Activated B cell treated with CpG ODN at 0.5 μM for 24 hours (primary cell): ENCODE results near the gene INSC. TPM values are rescaled to one million over a fixed set of nuclear protein-coding genes. Genes with fewer than 3 reads are reported as not detected.

Experiments
- ATAC-seq: fragments of 200-7000 bp; cut with Tn5 transposase; one replicate; pipeline ENCODE4 v1.10.0; 2021; ENCODE audit warnings: low read depth, mild to moderate bottlenecking, moderate library complexity
- CTCF ChIA-PET: fragments of 350-600 bp; sonication (Branson Sonifier 250); formaldehyde crosslinking; loops from one replicate; lab custom pipeline; 2021; ENCODE audit warnings: antibody characterized with exemption; lab: Charles Lee
- POLR2A ChIA-PET: fragments of 350-600 bp; sonication (Branson Sonifier 250); formaldehyde crosslinking; loops from one replicate; lab custom pipeline; 2021; ENCODE audit warnings: antibody characterized with exemption; lab: Charles Lee
- DNase-seq: peaks from one replicate; pipeline ENCODE4 v3.0.0; 2022
- H3K27ac Mint-ChIP-seq: one replicate; pipeline ENCODE4 v1.8.0; 2020; ENCODE audit warnings: mixed read lengths
- H3K27me3 Mint-ChIP-seq: one replicate; pipeline ENCODE4 v1.8.0; 2021; ENCODE audit warnings: mixed read lengths
- H3K36me3 Mint-ChIP-seq: one replicate; pipeline ENCODE4 v1.8.0; 2021; ENCODE audit warnings: low read depth, mixed read lengths
- H3K4me1 Mint-ChIP-seq: one replicate; pipeline ENCODE4 v1.8.0; 2021; ENCODE audit warnings: mixed read lengths
- H3K4me3 Mint-ChIP-seq: one replicate; pipeline ENCODE4 v1.8.0; 2020; ENCODE audit warnings: mild to moderate bottlenecking, mixed read lengths
- H3K9me3 Mint-ChIP-seq: one replicate; pipeline ENCODE4 v1.8.0; 2020; ENCODE audit warnings: mixed read lengths
- intact Hi-C: fragments of 100-400 bp; cut with micrococcal nuclease; formaldehyde crosslinking; loops from one replicate; pipeline ENCODE4 v1.15.1; 2024
- total RNA-seq: library from RNA; stranded (reverse); gene quantifications from 2 replicates; pipeline ENCODE4 v1.2.3, GENCODE V29; 2022
- TF ChIP-seq, protein P1 (sequence below): fragments of 200-600 bp; IDR thresholded peaks from one replicate; pipeline ENCODE4 v1.8.0; 2022; ENCODE audit warnings: antibody characterized with exemption, mild to moderate bottlenecking

The INSC gene
- total RNA-seq, 1 donor from 2014 or later, result not detected

DNA sequence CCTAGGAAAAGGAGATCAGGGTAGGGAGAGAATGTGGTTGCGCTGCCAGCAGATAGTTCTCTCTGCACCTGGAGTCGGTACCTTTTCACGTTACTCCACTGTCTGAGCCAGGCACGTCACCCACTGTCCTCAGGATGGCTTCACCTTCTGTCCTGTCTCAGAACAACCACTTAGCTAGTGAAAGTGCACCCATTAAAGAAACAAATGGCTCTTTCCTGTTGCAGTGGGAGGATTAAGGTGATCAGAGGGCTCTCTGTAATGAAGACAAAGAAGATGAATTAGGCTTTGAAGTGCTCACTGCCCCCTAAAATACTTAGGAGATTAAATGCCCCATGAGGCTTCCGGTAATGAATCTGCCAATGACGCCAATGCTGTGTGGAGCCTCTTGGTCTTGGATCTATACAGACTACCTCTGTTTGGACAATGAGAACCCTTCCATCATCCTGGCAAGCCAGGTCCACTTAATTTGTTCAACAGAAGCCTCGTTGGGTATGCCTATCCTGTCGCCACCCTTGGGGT lies 113.7 kb downstream of the INSC start:
- TF ChIP-seq, protein P1, sequence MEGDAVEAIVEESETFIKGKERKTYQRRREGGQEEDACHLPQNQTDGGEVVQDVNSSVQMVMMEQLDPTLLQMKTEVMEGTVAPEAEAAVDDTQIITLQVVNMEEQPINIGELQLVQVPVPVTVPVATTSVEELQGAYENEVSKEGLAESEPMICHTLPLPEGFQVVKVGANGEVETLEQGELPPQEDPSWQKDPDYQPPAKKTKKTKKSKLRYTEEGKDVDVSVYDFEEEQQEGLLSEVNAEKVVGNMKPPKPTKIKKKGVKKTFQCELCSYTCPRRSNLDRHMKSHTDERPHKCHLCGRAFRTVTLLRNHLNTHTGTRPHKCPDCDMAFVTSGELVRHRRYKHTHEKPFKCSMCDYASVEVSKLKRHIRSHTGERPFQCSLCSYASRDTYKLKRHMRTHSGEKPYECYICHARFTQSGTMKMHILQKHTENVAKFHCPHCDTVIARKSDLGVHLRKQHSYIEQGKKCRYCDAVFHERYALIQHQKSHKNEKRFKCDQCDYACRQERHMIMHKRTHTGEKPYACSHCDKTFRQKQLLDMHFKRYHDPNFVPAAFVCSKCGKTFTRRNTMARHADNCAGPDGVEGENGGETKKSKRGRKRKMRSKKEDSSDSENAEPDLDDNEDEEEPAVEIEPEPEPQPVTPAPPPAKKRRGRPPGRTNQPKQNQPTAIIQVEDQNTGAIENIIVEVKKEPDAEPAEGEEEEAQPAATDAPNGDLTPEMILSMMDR, result no peak
- Mint-ChIP-seq H3K9me3 (no peaks in the 10 kb centered on the region), H3K36me3 (no peaks in the 10 kb centered on the region), H3K27me3 (peaks cover 7% of the 10 kb centered on the region), H3K4me1 (peaks cover under 1% of the 10 kb centered on the region), H3K27ac (no peak overlapping the region), H3K4me3 (no peak overlapping the region)
- intact Hi-C loops, result no loop called here
- ATAC-seq (no peak), DNase-seq (no peak)
- ChIA-PET POLR2A (no interaction called here), CTCF (no interaction called here)

DNA sequence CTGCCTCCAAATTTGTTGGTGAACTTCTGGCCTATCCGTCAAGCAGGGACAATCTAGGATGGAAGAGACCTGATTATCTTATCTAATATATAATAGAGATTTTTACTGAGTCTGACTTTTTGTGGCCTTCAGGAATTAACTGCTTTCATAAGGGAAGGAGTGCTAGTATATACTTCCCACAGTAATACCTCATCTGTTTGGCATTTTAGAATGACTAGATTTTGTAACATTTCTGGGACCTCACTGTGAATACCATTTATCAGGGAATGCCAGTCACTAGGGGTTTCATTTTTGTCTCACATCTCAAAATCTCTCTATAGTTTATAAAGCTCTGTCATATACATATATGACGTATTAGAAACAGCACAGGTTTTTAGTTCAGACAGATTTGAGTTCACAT lies 114.3 kb downstream of the INSC start:
- intact Hi-C loops, result no loop called here
- no peaks in the 10 kb centered on the region for H3K36me3 Mint-ChIP-seq
- H3K27ac Mint-ChIP-seq, result no peak overlapping the region
- no peaks in the 10 kb centered on the region for H3K9me3 Mint-ChIP-seq
- TF ChIP-seq, protein P1, result no peak
- H3K4me3 Mint-ChIP-seq, result no peak overlapping the region
- CTCF ChIA-PET, result no interaction called here
- no peak for ATAC-seq
- peaks cover 7% of the 10 kb centered on the region for H3K4me1 Mint-ChIP-seq
- H3K27me3 Mint-ChIP-seq, result peaks cover 7% of the 10 kb centered on the region
- POLR2A ChIA-PET, result no interaction called here
- no peak for DNase-seq

DNA sequence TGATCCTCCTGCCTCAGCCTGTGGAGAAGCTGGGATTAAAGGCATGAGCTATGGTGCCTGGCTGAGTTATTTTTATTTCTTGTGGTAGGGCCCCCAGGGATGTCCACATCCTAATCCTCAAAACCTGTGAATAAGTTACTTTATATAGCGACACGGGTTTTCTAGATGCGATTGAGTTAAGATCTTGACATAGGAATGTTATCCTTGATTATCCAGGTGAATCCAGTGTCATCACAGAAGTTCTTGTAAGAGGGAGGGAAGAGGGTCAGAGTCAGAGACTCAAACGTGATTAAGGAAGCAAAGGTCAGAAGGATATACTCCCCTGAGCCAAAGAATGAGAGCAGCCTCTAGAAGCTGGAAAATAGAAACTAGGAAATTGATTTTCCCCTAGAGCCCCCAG lies 117.8 kb downstream of the INSC start:
- no peak overlapping the region for H3K4me3 Mint-ChIP-seq
- no peaks in the 10 kb centered on the region for H3K36me3 Mint-ChIP-seq
- DNase-seq (no peak), ATAC-seq (no peak)
- H3K27me3 Mint-ChIP-seq, result peaks cover 8% of the 10 kb centered on the region
- intact Hi-C loops, result no loop called here
- POLR2A ChIA-PET, result no interaction called here
- H3K27ac Mint-ChIP-seq, result no peak overlapping the region
- TF ChIP-seq, protein P1, result no peak
- CTCF ChIA-PET, result no interaction called here
- H3K4me1 Mint-ChIP-seq, result peaks cover 7% of the 10 kb centered on the region
- no peaks in the 10 kb centered on the region for H3K9me3 Mint-ChIP-seq

DNA sequence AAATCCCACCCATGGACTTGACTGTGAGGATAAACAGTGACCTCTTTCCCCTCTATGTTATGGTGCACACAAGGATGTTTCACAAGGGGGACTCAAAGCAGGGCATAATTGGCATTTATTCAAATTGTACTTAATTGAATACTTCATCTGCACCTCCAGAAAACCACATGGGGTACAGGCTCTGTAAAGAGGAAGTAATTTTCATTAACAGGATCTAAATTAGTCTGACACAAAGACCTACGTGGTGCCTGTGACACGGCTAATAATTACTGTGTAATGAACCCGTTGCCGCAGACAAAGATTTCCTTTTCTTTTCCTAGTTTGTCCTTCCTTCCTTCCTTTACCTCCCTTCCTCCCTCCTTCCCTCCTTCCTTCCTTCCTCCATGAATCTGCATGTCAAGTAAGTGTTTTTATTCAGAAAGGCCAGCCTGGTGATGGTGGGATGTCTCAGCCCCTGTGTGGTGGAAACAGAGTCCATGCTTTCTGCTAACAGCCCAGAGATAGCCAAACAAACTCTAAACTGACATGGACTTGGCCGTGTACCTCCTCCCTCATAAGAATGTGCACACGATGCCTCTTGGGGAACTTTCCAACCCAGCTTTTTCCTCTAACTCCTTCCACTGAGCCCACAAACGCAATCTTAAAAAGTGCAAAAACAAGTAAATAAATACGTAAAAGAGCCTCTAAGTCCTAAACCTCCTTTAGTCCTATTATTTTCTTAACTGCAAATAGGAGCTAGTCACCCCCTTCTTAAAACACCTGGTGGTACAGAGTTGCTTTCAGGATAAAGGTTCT lies 118.8 kb downstream of the INSC start:
- CTCF ChIA-PET, result no interaction called here

DNA sequence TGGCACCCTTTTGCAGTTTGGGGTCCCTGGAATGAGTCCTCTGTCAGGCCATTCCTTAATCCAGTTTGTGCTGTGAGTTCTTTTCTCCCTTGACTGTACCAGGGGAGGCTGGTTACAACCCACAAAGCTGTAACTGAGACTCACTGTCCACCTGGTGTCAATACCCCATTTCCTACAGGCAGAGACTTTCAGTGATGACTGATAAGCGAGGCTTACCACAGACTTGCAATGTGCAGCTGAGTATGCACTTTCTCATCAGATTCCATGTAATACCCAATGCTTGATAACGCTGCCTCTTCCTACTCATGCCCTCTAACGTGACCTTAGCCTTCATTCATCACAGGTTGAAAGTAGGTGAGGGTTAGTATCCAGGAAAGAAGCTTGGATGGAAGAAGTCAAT lies 120.1 kb downstream of the INSC start:
- peaks cover 7% of the 10 kb centered on the region for H3K4me1 Mint-ChIP-seq
- DNase-seq (no peak), ATAC-seq (no peak)
- POLR2A ChIA-PET, result no interaction called here
- TF ChIP-seq, protein P1, result no peak
- no peaks in the 10 kb centered on the region for H3K36me3 Mint-ChIP-seq
- H3K4me3 Mint-ChIP-seq, result no peak overlapping the region
- intact Hi-C loops, result no loop called here
- peaks cover 10% of the 10 kb centered on the region for H3K27me3 Mint-ChIP-seq
- no peaks in the 10 kb centered on the region for H3K9me3 Mint-ChIP-seq
- CTCF ChIA-PET, result no interaction called here
- no peak overlapping the region for H3K27ac Mint-ChIP-seq

More for the DNA sequence above, 118.8 kb downstream of the INSC start:
- Mint-ChIP-seq H3K36me3 (no peaks in the 10 kb centered on the region), H3K4me1 (peaks cover 7% of the 10 kb centered on the region), H3K27me3 (peaks cover 10% of the 10 kb centered on the region), H3K4me3 (no peak overlapping the region), H3K9me3 (no peaks in the 10 kb centered on the region), H3K27ac (no peak overlapping the region)
- intact Hi-C loops, result no loop called here
- no peak for ATAC-seq
- POLR2A ChIA-PET, result no interaction called here
- DNase-seq, result no peak
- TF ChIP-seq, protein P1, result no peak
